NCI-H146 treated with DMSO at 0.1 percent for 48 hours (cell line): ENCODE data around the gene RFPL3.
"Not testable (repeated sequence)": the region's sequence is repeated elsewhere in the genome, so short reads cannot be mapped to it uniquely, and the experiment has no call there.

ENCODE experiments used
- DNase-seq: peaks from one replicate; lab custom pipeline; 2025; ENCODE audit not compliant: unreplicated experiment; lab: John Stamatoyannopoulos, UW

The RFPL3 gene

DNA sequence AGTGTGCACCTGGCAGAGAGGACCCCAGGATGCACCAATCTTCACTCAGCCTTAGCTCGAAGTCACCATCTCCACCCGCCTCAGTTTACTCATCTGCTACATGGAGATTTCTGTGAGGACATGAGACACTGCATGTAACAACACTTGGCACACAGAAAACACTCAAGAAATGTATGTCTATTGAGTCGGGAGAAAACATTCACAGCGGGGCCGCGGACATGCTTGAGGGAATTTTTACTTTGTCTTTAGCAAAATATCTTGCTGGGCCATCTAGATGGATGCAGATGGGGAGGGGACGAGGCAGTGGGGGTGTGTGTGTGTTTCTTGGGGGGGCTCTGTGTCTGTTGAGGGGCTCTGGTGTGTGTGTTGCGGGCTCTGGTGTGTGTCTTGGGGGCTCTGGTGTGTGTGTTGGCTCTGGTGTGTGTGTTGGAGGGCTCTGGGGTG is 28.4 kb upstream of the RFPL3 start:
- DNase-seq = no peak

DNA sequence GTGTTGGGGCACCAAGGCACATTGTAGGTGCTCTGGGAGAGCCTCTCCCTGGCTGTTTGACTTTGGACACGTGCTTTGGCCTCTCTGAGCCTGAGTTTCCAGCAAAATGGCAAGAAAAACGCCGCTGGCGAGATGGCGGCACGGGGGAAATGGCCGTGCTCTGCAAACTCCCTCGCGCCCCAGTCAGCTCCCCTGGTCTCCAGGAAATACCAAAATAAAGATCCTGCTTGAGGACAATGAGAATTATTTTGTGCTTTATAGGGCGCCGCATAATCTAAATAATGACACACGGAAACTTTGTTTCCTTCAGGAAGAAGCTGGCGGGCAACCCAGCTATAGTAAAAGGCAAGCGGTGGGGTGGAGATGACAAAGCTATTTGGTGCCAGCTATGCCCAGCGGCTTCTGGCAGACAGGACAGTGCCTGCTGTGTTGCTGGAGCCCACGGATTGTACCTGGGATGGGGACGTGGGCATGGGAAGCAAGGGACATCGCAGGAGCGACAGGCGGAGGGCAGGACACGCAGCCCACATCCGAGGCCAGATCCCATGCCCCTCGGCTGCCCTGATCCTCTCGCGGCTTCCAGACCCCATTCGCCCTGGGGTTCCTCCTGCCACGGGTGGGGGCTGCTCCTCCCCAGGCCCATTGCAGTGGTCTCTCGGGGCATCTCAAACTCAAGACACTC is 26.3 kb upstream of the RFPL3 start:
- no peak for DNase-seq

DNA sequence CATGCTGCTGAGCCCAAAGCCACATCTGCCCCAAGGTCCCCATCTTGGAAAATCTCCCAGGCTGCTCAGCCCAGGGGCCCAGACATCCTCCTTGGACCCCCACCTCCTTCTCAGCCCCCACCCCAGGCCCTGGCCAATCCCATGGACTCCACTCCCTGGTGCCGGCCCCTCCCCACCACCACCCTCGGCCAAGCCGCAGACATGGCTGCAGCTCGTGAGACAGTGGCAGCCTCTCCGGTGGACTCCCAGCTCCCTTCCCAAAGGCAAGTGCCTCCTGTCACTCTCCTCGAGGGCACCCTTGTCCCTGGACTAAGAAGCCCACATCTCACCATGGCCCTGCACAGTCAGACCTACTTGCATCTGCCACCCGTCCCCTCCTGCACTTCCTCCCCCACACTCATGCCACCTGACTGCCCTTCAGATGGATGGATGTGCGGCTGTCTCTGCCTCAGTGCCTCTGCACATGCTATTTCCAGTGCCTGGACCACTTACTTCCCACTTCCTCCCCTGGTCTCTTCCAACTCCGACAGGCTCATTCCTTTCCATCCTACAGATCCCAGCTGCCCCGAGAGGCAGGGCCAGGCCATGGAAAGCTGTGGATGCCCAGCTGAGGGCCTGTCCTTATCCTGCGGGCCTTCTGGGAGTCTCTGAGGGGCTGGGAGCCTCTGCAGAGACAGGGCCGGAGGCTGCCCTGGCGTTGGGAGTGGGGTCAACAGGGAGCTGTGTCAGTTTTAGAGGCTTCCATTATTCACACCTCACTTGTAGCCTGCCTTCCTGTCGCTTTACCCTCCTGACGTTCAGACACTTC is 25.5 kb upstream of the RFPL3 start:
- no peak for DNase-seq

DNA sequence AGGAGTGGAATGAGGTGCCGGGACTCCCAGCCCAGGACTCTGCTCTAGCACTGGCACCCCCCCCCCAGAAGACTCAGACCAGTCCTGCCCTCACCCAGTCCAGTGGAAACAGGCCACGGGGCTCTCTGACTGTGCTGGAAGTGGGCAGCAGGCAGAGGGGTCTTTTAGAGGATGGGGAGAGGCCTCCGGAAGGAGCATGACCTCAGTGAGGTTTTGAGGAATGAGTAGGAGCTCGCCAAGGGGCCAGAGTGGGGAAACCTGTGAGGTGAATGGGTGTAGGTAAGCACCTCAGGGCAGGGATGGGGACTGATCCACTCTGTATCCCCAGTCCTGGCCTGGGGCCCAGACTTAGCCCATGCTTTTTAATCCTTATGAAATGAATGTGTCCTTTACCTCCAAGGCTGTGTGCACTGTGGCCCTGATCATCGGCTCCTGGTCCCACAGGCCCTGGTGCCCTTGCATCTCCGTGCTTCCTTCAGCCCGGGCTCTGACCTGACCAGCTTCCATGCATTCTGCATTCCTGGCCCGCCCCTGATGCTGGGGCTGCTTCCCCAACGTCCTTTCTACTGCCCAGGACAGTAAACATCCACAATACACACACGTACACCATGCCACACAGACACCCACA is 24.4 kb upstream of the RFPL3 start:
- no peak for DNase-seq

DNA sequence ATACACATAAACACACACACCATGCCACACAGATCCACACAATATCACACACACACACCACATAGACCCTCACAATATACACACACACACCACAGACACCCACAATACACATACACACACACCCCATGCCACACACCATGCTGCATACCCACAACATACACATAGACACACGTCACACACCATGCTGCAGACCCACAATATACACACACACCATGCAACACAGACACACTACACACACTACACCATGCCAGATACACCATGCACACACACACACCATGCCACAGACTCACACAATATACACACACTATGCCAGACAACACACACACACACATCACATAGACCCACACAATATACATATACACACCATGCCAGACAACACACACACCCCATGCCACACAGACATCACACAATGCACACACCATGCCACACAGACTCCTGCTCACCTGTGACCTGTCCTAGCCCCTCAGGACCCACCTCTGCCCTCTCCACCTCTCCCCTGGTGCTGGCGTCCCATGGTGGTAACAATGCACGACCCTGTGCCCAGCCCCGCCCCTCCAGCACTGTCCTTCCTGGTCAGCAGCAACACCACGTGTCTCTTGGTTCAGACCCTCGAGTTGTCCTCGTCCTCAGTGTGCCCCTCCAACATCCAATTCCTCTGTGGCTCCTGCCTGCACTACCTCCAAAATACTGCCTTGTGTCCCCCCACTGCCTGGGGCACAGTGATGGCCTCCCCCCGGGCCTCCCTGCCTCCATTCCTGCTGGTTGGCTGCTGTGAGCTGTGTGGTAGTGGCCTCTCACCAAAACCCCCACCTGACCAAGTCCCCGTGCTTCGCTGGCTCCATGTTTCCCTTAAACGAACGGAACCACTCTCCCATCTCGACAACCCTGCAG is 23.7 kb upstream of the RFPL3 start:
- DNase-seq = no peak

DNA sequence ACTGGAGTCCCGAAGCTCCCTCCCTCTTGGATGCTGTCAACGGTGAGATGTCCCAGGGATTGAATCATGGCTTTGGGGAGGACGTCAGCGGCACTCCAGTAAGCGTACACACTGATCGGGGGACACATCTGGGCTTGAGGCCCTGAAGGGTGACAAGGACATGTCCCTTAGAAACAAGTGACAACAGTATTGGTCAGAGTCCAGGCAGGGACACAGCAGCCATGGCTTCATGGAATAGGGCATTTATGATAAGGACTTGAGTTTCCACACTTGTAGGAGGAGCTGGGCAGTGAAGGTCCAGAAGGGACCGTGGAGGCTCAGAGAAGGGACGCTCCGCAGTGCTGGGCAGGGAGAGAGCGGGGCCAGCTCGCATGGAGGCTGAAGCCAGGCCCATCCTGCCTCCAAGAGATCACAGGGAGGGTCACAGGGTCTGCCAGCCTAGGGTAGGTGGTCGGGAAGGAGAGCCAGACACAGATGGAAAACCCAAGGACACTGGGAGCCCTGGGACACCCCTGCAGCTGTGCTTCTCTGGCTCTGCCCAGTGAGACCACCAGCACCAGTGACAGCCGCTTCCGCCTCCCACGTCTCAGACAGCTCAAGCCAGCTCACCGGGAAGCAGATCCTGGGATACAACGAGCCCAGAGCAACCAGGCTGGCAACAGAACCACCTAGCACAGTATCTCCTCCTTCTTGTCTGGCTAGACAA is 22.9 kb upstream of the RFPL3 start:
- no peak for DNase-seq

DNA sequence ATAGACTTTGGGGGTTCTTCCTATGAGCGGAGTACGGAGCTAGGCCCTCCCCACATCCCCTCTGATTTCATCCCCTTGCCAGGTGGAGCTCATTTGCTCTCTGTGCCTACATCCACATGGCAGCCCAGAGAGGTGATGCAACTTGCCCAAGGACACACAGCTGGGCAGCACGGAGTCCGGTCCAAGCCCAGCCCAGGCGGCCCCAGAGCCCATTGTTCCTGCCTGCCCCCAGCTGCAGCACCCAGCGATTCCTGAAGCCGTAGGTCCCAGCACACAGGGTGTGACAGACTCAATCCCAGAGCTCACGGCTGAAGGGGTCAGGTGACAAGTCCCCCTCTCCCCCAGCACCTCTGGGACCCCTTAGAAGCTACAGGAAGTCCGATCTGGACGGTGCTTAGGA is 22.2 kb upstream of the RFPL3 start:
- no peak for DNase-seq

DNA sequence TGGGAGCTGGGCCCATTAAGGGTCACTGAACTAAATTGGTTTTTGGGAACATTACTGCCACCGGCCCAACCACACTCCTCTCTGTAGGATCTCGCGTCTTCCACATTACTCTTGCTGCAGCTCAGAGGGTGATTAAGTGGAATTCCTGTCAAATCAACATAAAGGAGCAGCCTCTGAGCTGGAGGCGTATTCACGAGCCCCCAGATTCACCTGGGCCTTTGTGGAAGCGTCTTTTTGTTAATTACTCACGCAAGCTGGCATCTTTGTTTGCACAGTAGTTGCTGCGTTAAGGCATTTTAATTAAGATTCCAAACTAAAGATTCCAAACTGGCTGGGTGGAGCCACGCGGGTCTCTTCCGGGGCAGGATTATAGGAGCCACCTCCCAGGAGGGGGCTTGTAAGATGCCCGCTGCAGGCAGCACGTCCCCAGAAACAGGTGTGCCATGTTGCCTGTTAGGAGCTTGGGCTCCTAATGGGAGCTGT is 21.5 kb upstream of the RFPL3 start:
- no peak for DNase-seq

DNA sequence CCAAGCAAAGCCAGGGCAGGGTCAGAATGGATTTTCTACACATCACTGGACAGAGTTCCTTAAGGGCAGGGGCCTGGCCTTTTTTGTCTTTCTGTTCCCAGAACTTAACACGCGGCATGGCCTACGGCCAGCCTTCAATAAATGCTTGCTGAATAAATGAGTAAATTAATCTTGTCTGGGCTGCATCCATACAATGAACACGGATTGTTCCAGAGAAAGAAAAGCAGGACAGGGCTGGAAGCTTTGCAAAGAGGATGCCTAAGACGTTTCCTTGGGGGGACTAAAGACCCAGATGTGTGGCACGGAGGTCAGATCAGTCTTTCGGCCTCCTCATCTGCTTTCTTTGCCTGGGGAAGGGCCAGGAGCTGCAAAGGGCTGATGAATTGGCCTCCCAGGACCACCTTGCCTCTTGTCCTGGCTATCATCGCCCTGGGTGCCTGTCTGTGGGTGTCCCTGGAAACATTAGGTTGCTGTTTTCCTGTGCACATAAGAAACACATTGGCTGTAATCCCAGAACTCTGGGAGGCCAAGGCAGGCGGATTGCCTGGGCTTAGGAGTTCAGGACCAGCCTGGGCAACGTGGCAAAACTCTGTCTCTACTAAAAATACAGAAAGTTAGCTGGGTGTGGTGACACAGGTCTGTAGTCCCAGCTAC is 20.8 kb upstream of the RFPL3 start:
- DNase-seq = no peak

DNA sequence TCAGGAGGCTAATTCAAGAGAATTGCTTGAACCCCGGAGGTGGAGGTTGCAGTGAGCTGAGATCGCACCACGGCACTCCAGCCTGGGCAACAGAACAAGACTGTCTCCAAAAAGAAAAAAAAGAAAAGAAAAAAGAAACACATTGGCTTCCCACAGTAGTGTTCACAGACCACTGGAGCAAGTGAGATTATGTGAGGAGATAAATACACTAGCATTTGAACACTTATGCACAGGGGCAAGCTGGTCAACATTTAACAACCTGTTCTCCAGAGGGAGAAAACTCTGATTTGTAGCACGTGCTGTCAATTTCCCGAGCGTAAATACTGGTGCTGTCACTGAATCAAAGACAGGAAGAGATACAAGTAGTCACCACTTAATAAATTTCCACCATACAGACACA is 20.2 kb upstream of the RFPL3 start:
- DNase-seq = not testable (repeated sequence)

DNA sequence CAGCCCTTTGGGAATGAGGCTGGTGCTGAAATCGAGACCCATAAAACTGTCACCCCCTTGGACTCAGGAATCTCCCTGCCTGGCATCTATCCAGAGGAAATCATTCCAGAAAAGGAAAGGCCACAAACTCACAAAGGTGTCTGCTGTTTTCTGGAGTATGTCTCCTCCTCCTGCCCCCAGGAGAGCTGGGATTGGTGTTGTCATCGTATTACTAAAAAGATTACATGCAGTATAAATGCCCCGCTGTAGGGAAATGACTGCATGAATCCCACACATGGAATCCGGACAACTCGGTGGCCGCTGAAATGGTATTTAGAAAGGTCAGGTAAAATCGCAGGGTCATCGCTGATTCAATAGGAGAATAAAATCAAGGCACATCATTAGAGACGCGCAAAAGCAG is 18.9 kb upstream of the RFPL3 start:
- DNase-seq = no peak

DNA sequence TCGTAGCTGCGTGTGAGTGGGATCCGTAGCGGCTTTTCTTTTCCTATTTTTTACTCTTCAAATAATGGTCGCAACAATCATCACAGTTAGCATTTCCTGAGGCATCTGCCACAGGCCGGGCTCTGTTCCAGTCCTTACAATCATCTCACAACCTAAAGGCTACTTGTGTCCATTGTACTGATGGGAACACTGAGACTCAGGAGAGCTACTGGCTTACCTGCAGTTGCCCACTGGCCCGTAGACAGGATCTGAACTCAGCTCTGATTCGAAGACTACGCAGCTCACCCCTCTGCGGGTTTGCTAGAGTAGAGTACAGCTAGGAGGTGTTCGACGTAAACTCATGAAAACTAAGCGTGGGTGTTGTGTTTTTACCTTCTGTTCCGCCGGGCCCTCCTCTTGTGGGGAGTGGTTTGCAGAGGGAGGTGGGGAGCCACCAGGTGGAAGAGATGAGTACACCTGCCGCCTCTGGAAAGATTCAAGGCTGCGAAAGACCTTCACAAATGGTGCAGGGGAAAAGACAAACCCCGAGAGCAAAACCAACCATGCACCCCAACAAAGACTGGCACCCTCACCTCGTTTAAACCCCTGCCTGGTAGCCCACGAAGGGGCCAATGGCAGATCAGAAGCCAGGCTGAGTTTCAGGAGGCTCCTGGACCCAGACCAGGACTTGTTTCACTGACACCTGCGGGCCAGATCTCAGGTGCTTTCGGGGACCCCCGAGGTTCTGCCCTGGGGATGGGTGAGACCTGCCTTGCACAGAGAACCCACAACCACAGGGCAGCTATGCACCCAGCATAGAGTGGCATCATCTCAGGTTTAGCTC is 18.3 kb upstream of the RFPL3 start:
- DNase-seq = no peak

DNA sequence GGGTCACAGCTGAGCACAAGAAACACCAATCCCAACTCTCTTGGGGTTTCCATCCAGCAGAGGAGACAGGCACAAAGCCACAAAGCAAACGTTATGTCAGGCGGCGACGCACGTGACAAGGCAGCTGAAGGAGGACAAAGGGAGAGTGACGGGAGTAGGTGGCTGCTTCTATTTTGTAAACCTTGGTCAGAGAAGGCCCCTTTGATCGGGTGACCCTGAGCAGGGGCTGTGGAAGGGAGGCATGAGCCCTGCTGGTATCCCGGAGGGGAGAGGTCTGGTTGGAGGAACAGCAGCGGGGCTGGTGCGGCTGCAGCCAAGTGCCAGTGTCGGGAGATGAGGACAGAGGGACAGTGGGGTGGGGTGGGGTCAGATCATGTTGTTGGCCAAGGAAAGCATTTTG is 17.3 kb upstream of the RFPL3 start:
- no peak for DNase-seq

DNA sequence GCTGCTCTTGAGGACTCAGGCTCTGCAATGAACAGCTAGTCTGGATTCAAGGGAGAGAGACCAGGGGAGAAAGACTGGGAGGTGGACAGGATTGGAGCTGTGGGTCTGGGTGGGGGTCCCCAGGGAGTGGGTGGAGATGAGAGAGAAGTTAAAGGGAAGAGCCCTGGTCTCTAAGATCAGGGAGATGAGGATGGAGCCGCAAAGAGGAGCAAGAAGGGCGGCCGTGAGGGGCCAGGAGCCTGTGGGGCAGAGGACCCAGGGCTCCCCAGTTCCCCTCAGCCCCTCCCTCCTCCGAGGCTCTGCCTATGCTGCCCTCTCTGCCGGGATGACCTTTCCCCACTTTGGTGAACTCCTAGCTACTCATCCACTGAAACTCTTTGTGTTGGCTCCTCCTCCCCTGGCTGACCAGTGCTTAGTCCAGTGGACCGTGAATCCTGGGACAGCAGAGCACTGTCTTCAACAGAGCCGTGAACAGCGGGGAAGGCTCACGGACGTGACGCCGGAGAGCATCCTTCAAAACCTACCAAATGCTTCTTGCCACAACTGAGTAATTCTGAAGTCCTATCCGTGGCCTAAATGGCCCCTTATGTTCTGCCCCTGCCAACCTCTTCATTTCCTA is 16.4 kb upstream of the RFPL3 start:
- no peak for DNase-seq

DNA sequence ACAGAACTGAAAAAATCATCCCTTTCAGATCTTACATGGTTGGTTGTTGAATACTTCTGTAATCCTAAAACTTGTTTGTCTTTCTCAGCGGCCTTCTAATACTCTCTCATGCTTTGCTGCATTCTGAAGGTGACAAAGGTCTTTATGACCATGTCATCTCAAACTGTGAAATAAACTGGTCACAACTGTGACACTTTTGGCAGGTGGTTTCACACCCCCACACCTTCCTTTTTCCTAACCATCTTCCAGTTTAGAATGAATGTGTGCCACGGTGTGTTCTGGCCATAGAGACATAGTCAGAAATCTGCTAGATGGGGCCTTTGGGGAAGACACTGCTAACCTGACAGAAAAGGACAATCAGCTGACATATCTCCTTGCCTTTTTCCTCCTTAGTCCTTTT is 14.7 kb upstream of the RFPL3 start:
- DNase-seq = no peak

DNA sequence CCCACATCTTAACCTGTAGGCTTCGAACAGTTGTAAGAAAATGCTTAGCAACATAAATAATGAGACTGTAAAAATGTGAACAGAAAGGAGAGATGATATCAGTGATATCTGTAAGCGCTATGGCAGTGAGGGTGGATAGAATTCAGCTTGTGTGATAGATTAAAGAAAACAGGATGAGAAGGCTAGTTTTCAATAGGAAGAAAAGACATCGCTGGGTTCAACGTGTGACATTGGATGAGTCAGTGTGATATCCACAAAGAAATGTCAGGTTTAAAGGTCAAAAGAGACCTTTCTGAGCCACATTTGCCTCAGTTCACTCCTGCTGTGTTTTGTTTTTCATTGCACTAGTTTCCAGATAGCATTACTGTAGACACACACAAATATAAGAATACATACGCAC is 13.7 kb upstream of the RFPL3 start:
- no peak for DNase-seq

DNA sequence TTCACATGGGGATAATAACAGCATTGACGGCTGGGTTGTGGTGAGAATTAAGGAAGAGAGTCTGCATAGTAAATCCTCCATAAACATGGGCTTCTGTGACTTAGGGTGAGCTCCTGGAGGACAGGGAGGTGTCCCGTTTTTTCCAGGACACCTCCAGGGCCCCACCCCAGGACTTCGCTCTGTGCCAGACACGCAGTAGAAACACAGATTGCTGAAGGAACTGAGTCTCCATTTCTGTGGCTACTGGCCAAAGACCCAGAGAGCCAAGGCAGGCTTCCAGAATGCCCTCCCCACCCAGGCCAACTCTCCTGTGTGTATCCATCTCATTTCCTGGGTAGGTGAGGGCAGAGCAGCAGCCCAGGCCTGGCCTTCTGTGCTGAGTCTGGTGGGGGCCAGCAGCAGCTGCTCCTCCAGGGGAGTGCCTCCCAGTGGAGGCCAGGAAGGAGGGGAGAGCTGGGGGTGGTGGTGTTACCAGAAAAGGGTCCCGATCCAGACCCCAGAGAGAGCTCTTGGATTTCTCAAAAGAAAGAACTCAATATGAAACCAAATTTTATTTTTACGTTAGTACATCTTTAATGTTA is 9.5 kb upstream of the RFPL3 start:
- no peak for DNase-seq

DNA sequence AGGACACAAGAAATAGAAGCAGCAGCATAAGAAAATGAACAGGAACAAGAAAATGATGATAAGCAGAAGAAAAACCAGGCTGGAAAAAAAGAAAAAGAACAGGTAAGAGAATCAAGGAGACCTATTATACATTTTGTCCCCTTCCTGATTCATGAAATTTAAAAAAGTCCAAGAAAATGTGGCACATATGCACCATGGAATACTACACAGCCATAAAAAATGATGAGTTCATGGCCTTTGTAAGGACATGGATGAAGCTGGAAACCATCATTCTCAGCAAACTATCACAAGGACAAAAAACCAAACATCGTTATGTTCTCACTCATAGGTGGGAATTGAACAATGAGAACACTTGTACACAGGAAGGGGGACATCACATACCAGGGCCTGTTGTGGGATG is 5.8 kb upstream of the RFPL3 start:
- not testable (repeated sequence) for DNase-seq
